ENCODE results near the gene METTL21C.

DNA sequence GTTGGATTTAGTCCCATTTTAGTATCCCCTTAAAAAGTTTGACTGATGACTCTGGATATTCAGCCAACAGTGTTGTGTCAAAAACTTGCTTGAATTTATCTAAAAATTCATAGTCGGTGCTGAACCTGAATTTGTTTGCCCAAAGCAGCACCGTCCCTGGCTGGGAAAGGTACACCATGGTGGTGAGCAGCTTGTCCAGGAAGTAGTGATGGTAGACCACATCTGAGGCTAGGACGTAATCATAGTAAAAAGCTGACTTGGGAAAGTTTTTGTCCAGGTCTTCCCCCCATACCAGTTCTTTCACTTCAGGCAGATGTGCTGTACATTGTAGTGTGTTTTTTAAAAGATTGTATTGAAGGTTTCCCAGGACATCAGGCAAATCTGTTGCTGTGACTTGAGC lies 8.8 kb downstream of the METTL21C start:
- TF ChIP-seq, protein P1, sequence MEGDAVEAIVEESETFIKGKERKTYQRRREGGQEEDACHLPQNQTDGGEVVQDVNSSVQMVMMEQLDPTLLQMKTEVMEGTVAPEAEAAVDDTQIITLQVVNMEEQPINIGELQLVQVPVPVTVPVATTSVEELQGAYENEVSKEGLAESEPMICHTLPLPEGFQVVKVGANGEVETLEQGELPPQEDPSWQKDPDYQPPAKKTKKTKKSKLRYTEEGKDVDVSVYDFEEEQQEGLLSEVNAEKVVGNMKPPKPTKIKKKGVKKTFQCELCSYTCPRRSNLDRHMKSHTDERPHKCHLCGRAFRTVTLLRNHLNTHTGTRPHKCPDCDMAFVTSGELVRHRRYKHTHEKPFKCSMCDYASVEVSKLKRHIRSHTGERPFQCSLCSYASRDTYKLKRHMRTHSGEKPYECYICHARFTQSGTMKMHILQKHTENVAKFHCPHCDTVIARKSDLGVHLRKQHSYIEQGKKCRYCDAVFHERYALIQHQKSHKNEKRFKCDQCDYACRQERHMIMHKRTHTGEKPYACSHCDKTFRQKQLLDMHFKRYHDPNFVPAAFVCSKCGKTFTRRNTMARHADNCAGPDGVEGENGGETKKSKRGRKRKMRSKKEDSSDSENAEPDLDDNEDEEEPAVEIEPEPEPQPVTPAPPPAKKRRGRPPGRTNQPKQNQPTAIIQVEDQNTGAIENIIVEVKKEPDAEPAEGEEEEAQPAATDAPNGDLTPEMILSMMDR (conservative IDR thresholded peaks at IDR 0.05; ENCODE audit: low read depth, low read length) = no peak
- no peak for TF ChIP-seq EZH2 (IDR thresholded peaks at IDR 0.05; ENCODE audit: borderline replicate concordance, low read depth, low read length, poor library complexity, severe bottlenecking)
